Measurements from ENCODE around the gene CRACDL.

The CRACDL gene

DNA sequence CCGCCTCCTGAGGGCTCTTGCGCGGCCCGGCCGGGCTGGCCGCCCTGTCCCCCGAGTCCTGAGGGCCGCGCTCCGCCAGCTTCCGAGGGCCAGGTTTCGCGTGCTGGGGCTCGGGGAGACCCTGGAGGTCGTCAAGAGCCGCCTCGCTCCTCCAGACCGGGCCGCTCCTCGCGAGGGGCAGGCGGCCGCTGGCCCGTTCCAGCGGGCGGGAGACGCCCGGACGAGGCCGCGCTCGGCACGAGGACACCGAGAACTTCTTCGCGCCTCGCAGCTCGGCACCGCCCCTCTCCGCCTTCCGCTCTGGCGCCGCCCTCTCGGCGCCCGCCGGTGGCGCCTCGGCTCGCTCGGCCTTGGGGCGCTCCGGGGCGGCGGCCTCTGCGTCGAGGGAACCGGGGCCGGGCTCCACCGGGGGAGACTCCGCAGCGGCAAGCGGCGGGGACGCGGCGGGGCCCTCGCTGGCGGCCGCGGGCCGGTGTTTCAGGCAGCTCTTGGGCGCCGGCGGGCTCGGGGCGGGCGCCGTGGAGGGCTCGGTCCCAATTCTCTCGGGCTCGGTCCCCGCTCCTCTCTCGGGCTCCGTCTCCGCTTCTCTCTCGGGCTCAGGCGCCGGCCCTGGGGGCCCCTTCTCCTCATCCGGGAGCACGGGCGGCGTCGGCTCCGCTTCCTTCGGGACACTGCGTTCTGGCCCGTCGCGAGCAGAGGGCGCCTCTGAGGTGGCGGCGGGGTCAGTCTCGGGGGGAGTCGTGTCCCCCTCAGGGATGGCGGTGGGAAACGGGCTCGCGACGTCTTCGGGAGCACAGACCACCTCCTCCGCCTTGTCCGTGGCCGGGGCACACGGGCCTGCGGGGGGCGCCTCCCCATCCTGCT, 113.5 kb downstream of the CRACDL start:
- peak; percentile 74 for DNase-seq

GRCh38 chr2:98821629-98822135, 114.3 kb downstream of the CRACDL start:
- DNase-seq, result no peak

- DNase-seq, result no peak
Measured at GRCh38 chr2:98819231-98819766, 116.7 kb downstream of the CRACDL start.

DNA sequence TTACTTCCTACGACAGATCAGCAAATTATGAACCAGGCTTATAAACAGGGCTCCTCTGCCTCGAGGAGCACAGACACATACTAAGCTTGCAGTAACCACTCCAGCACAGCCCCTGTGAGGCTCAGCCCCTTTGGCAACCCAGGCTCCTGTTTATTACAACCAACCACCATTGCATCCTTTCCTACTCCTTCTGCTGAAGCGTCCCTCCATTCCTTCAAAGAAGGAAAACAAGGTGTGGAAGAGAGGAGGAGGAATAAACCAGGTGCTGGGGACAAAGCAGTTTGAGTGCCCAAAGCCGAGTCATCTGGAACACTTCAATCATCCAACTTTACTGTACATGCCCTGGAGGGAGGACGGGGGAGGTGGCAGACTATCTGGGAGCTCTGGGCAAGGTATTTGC, 117.9 kb downstream of the CRACDL start:
- no peak for DNase-seq

DNA sequence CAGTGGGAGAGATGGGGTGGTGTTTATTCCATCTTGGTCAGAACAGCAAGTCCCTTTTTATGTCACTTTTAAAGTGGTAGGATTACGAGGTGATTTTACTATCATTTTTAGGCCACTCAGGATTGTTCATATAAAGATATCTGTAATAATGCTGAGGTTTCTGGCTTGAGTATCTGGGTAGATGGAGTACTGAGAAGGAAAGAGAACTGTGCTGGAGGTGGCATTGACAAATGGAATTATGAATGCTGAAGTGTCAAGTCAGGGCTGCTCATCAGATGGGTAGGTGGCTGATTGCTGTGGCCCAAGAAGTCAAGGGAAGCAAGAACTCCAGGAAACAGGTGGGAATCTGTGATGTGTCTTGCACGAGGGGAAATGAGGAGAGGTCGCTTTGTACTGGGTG, 119.7 kb downstream of the CRACDL start:
- no peak for DNase-seq

GRCh38 chr2:98815795-98816194, 120.2 kb downstream of the CRACDL start:
- DNase-seq, result no peak

GRCh38 chr2:98811766-98812165, 124.3 kb downstream of the CRACDL start:
- no peak for DNase-seq

DNA sequence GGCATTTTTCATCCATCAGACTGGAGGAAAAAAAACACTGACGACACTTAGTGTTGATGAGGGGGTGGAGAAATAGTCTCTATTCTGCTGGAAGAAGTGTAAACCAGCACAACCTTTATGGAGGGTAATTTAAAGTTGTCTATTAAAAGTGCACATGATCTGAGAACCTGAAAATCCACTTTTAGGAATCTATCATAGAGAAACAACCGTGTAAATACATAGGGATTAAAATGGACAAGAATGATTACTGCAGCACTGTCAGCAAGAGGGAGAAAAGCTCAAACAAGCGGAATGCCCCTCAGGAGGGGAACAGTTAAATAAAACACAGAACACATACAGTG, 125.5 kb downstream of the CRACDL start:
- DNase-seq, result no peak

GRCh38 chr2:98809878-98810587, 126.0 kb downstream of the CRACDL start:
- no peak for DNase-seq

GRCh38 chr2:98809116-98809515, 126.9 kb downstream of the CRACDL start:
- no peak for DNase-seq

DNA sequence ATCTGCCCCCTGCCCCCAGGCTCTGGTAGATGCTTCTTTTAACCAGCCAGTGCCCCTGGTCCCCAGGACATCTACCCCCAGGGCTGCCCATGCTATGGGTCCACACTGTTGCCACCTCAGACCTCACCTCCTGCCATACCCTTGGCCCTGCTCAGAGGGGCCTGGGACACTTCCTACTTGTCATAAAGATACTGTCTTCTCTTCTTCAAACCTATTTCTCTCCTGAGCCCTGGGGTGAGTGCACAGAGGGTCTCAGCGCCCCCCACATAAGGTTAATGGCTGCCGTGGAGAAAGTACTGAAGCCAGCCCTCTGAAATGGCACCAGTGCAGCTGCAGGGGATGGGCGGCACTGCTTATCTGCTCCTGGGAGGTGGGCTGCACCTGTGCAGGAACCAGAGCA, 127.5 kb downstream of the CRACDL start:
- no peak for DNase-seq

DNA sequence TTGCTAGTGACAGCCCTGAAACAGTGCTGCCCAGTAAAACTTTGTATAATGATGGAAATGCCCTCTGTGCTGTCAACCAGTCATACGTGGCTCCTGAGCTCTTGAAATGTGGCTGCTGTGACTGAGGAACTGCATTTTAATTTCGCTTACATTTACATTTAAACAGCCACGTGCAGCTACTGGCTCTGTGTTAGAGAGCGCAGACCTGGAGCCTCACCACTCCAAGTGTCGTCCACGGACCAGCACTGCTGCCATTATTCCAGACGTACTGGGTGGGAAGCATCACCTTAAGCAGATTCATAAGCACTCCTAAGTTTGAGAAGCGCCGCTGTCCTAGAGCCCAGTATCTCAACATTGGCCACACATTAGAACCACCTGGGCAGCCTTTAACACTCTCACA, 128.1 kb downstream of the CRACDL start:
- no peak for DNase-seq

GRCh38 chr2:98807221-98807620, 128.8 kb downstream of the CRACDL start:
- DNase-seq, result peak; percentile 73

DNA sequence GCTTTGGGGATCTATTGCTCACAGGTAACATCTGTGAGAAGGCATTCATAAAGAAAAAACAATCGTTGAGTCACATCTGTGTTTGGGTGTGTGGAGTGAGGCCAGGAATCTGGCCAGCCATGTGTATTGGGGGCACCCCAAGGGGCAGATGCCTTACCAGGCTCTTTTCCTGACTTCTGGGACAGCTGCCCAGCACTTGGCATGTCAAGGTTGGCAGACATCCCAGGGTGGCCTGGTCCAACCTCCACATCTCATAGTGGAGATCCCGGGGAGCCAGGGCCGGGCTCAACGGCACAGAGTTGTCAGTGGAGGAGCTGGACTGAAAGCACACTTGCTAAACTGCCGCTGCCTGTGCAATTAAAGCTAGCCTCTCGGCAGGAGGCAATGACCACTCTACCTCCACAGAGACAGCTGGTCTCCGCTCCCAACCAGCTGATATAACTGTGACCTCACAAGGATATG, 129.8 kb downstream of the CRACDL start:
- DNase-seq, result no peak

- no peak for DNase-seq
Measured at GRCh38 chr2:98805412-98806171, 130.4 kb downstream of the CRACDL start.

DNA sequence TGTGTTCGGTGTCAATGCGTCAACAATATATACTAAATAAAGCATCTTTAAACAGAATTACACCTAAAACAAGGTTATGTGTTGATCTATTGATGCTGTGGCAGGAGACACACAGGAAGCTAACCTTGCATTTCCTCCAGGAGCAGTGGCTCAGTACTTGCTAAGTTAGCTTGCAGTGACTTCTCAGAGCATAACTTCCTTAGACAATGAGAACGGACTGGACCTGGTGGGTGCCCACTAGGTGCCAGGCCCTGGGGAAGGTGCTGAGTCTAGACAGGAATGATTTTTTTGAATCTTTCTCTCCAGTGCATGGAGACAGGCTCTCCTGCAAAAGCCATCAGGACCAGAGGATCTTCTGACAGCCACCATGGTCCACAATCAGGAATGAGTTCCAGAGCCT, 131.3 kb downstream of the CRACDL start:
- no peak for DNase-seq

- DNase-seq, result no peak
Measured at GRCh38 chr2:98804265-98804650, 131.8 kb downstream of the CRACDL start.

GRCh38 chr2:98803405-98804264, 132.4 kb downstream of the CRACDL start:
- no peak for DNase-seq

DNA sequence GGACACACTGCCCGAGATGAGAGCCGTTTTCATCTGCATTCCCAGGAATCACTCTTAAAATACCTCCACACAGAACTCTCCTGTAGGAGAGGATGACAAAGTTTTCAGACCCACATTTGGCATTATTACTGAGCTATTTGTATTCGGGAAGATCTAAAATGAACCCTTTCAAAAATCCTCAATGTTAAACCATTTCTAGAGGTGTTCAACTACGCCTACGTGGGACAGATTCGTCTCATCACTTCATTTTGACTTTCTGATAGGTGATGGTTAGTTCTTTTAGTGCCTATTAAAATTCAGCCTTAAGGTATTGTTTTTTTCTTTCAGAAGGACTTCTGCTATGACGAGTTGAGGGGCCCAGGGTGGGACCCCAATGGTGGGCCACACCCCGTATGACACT, 133.7 kb downstream of the CRACDL start:
- no peak for DNase-seq

- DNase-seq, result no peak
Measured at GRCh38 chr2:98801921-98802321, 134.1 kb downstream of the CRACDL start.

DNA sequence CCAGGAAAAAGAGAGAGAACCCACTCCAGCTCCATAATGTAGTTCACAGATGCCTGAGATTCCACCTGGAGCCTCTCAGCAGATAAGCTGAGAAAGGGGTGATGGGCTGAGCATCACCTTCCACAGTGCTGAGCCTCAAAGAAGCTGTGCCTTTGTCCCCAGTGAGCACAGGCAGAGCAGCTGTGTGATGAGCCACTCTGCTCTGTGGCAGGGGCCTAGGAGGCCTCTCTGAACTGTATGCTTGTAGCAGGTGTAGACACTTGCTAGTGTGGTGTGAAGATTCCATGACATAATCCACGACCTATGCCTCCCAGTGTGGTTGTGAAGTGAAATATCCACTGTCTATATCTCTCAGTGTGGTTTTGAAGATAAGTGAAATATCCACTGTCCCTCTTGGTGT, 134.7 kb downstream of the CRACDL start:
- DNase-seq, result no peak

All from CD4-positive, alpha-beta T cell treated with Interleukin-17A for 4 hours (primary cell).